GM21515 (cell line): Measurements from ENCODE around the gene TSC22D2.
"Not testable (repeated sequence)": the region's sequence is repeated elsewhere in the genome, so short reads cannot be mapped to it uniquely, and the experiment has no call there.

ENCODE experiments used
- ATAC-seq: cut with Tn5 transposase; IDR thresholded peaks from one replicate; pipeline ENCODE4 v1.9.1; 2021; ENCODE audit not compliant: unreplicated experiment

The TSC22D2 gene

GRCh38 chr3:150479370-150479769 lies 71.3 kb downstream of the TSC22D2 start:
- no peak for ATAC-seq

GRCh38 chr3:150480877-150481276 lies 72.8 kb downstream of the TSC22D2 start:
- ATAC-seq = no peak

GRCh38 chr3:150483226-150483625 lies 75.1 kb downstream of the TSC22D2 start:
- ATAC-seq = no peak

GRCh38 chr3:150484410-150484809 lies 76.3 kb downstream of the TSC22D2 start:
- ATAC-seq = no peak

- no peak for ATAC-seq
Observed at GRCh38 chr3:150488867-150489266, 80.8 kb downstream of the TSC22D2 start.

- ATAC-seq = no peak
Observed at GRCh38 chr3:150490277-150490986, 82.3 kb downstream of the TSC22D2 start.

- ATAC-seq = no peak
Observed at GRCh38 chr3:150494411-150494977, 86.4 kb downstream of the TSC22D2 start.

GRCh38 chr3:150495149-150495548 lies 87.1 kb downstream of the TSC22D2 start:
- ATAC-seq = no peak

GRCh38 chr3:150495563-150496168 lies 87.6 kb downstream of the TSC22D2 start:
- ATAC-seq = no peak

GRCh38 chr3:150497956-150498355 lies 89.9 kb downstream of the TSC22D2 start:
- ATAC-seq = no peak

GRCh38 chr3:150500960-150501359 lies 92.9 kb downstream of the TSC22D2 start:
- not testable (repeated sequence) for ATAC-seq

GRCh38 chr3:150503402-150504099 lies 95.5 kb downstream of the TSC22D2 start:
- ATAC-seq = no peak

- no peak for ATAC-seq
Observed at GRCh38 chr3:150504483-150504882, 96.4 kb downstream of the TSC22D2 start.

- ATAC-seq = no peak
Observed at GRCh38 chr3:150508401-150508800, 100.3 kb downstream of the TSC22D2 start.

- no peak for ATAC-seq
Observed at GRCh38 chr3:150509780-150510179, 101.7 kb downstream of the TSC22D2 start.

GRCh38 chr3:150511122-150511821 lies 103.2 kb downstream of the TSC22D2 start:
- no peak for ATAC-seq

GRCh38 chr3:150515210-150515609 lies 107.1 kb downstream of the TSC22D2 start:
- ATAC-seq = no peak
